Liver (tissue), 9 donors: ENCODE measurements around the gene CLIC3. TPM values are rescaled to one million over a fixed set of nuclear protein-coding genes. Genes with fewer than 3 reads are reported as not detected.

Experiments
- DNase-seq: peaks from one replicate; pipeline ENCODE4 v3.0.0-alpha.2; 2017; ENCODE audit warnings: low spot score
- H3K27ac ChIP-seq, 2 donors: one replicate each; pipeline ENCODE4 v1.7.0; 2013; ENCODE audit warnings: inconsistent platforms in 2 of 2, low read length in 2 of 2, control low read depth in 1 of 2, low read depth in 1 of 2, mild to moderate bottlenecking in 1 of 2
- H3K27me3 ChIP-seq, 4 donors: one replicate each; pipeline versions ENCODE4 v1.6.1 to v1.7.0; 2013; ENCODE audit warnings: low read length in 3 of 4, inconsistent platforms in 1 of 4, mild to moderate bottlenecking in 1 of 4, moderate library complexity in 1 of 4; ENCODE audit not compliant: control insufficient read depth in 4 of 4, insufficient read depth in 4 of 4
- H3K36me3 ChIP-seq, 4 donors: one replicate each; pipeline versions ENCODE4 v1.6.1 to v1.7.0; 2013; ENCODE audit warnings: low read length in 3 of 4, mild to moderate bottlenecking in 3 of 4, low read depth in 1 of 4, moderate library complexity in 1 of 4; ENCODE audit not compliant: control insufficient read depth in 4 of 4, insufficient read depth in 3 of 4
- H3K4me1 ChIP-seq, 4 donors: one replicate each; pipeline versions ENCODE4 v1.6.1 to v1.7.0; 2013; ENCODE audit warnings: low read length in 3 of 4, mild to moderate bottlenecking in 3 of 4, moderate library complexity in 1 of 4; ENCODE audit not compliant: control insufficient read depth in 4 of 4, insufficient read depth in 4 of 4
- H3K4me3 ChIP-seq, 3 donors: one replicate each; pipeline versions ENCODE4 v1.6.1 to v1.7.0; 2013; ENCODE audit warnings: low read length in 3 of 3, control low read depth in 1 of 3, low read depth in 1 of 3, mild to moderate bottlenecking in 1 of 3
- H3K9ac ChIP-seq, 2 donors: one replicate each; pipeline ENCODE4 v1.7.0; 2013; ENCODE audit warnings: low read length in 2 of 2, mild to moderate bottlenecking in 2 of 2, moderate library complexity in 2 of 2, control low read depth in 1 of 2, low read depth in 1 of 2
- H3K9me3 ChIP-seq, 4 donors: one replicate each; pipeline versions ENCODE4 v1.6.1 to v1.7.0; 2013; ENCODE audit warnings: low read length in 3 of 4; ENCODE audit not compliant: control insufficient read depth in 4 of 4
- ATF3 ChIP-seq: IDR thresholded peaks from 2 replicates; pipeline ENCODE4 v1.6.1; 2016; ENCODE audit warnings: antibody characterized with exemption
- CTCF ChIP-seq: fragments of 150-350 bp; IDR thresholded peaks from 2 replicates; pipeline ENCODE4 v1.5.1; 2017; ENCODE audit warnings: improper control_type of control experiment, low read depth, low read length; ENCODE audit not compliant: missing input control
- EGR1 ChIP-seq, 2 donors: IDR thresholded peaks; 2 replicates each; pipeline ENCODE4 v1.6.1; 2016 to 2018; ENCODE audit warnings: antibody characterized with exemption in 2 of 2, low read depth in 2 of 2
- FOXA1 ChIP-seq: IDR thresholded peaks from 2 replicates; pipeline ENCODE4 v1.6.1; 2016; ENCODE audit warnings: antibody characterized with exemption
- FOXA2 ChIP-seq: IDR thresholded peaks from 2 replicates; pipeline ENCODE4 v1.6.1; 2016; ENCODE audit warnings: antibody characterized with exemption
- GABPA ChIP-seq, 2 donors: IDR thresholded peaks in 1 of 2; conservative IDR thresholded peaks in 1 of 2; 2 replicates each; pipeline ENCODE4 v1.6.1; 2016; ENCODE audit warnings: antibody characterized with exemption in 2 of 2, mild to moderate bottlenecking in 1 of 2, moderate library complexity in 1 of 2
- HNF4A ChIP-seq, 2 donors: conservative IDR thresholded peaks; 2 replicates each; pipeline ENCODE4 v1.6.1; 2016; ENCODE audit warnings: antibody characterized with exemption in 2 of 2, mild to moderate bottlenecking in 2 of 2
- HNF4G ChIP-seq: IDR thresholded peaks from 2 replicates; pipeline ENCODE4 v1.6.1; 2016; ENCODE audit warnings: antibody characterized with exemption
- JUND ChIP-seq, 2 donors: IDR thresholded peaks; 2 replicates each; pipeline ENCODE4 v1.6.1; 2016; ENCODE audit warnings: antibody characterized with exemption in 2 of 2
- MAX ChIP-seq: IDR thresholded peaks from 2 replicates; pipeline ENCODE4 v1.6.1; 2016; ENCODE audit warnings: antibody characterized with exemption
- NR2F2 ChIP-seq: IDR thresholded peaks from 2 replicates; pipeline ENCODE4 v1.6.1; 2016; ENCODE audit warnings: antibody characterized with exemption
- RAD21 ChIP-seq, 2 donors: IDR thresholded peaks; 2 replicates each; pipeline ENCODE4 v1.6.1; 2016; ENCODE audit warnings: antibody characterized with exemption in 2 of 2, mild to moderate bottlenecking in 2 of 2
- REST ChIP-seq: IDR thresholded peaks from 2 replicates; pipeline ENCODE4 v1.6.1; 2016; ENCODE audit warnings: antibody characterized with exemption, mild to moderate bottlenecking
- RXRA ChIP-seq, 2 donors: IDR thresholded peaks; 2 replicates each; pipeline ENCODE4 v1.6.1; 2017 to 2018; ENCODE audit warnings: antibody characterized with exemption in 2 of 2, mild to moderate bottlenecking in 1 of 2
- SP1 ChIP-seq: IDR thresholded peaks from 2 replicates; pipeline ENCODE4 v1.6.1; 2018; ENCODE audit warnings: antibody characterized with exemption, mild to moderate bottlenecking
- TAF1 ChIP-seq: conservative IDR thresholded peaks from 2 replicates; pipeline ENCODE4 v1.6.1; 2016; ENCODE audit warnings: antibody characterized with exemption, mild to moderate bottlenecking
- YY1 ChIP-seq: IDR thresholded peaks from 2 replicates; pipeline ENCODE4 v1.6.1; 2016; ENCODE audit warnings: antibody characterized with exemption, mild to moderate bottlenecking
- ZBTB33 ChIP-seq: IDR thresholded peaks from 2 replicates; pipeline ENCODE4 v1.6.1; 2016; ENCODE audit warnings: antibody characterized with exemption
- WGBS: extraction: QIAGEN DNeasy Blood & Tissue Kit; methylation state at CpG from one replicate; pipeline ENCODE4 v1.1.7; 2013; 5-methylcytosine and 5-hydroxymethylcytosine counted together
- polyA plus RNA-seq, 2 donors: library from polyadenylated mRNA; stranded (reverse) in 1 of 2; unstranded in 1 of 2; fragments of 200-250 nt in 1 of 2; fragments of >200 nt in 1 of 2; fragmentation: Nextera tagmentation in 1 of 2; extraction: Ambion mirVana in 1 of 2; gene quantifications; one replicate each; pipeline versions ENCODE4 v1.2.1 to v1.2.3, GENCODE V29; 2013 to 2015
- total RNA-seq, 2 donors: library from RNA; depleted of rRNA; stranded (reverse); fragments of >200 nt; gene quantifications; one replicate each; pipeline ENCODE4 v1.2.3, GENCODE V29; 2014
- donor health status: healthy.
- donor health status: healthy.
- donor health status: healthy.
- donor health status: healthy.
- donor health status: healthy.

CLIC3 gene
- total and polyA plus RNA-seq, 4 donors: 0.33 to 0.83 (median 0.40) TPM

- H3K4me3 ChIP-seq: no peak overlapping the region
These were observed 34.5 kb upstream of the CLIC3 start for GRCh38 chr9:137030538-137031527.

More at GRCh38 chr9:137030538-137031527, 34.5 kb upstream of the CLIC3 start:
- H3K9me3 ChIP-seq: no peaks in the 10 kb centered on the region
- peaks cover 18 to 42% (median 32%) of the 10 kb centered on the region in 4 donors for H3K4me1 ChIP-seq
- 84% methylated on average over 65 of the region's 65 CpGs for WGBS
- peak overlapping the region in 1 of 2 donors; percentile 53 for H3K27ac ChIP-seq
- H3K27me3 ChIP-seq: no peaks in the 10 kb centered on the region
- TF ChIP-seq MAX: no peak
- TF ChIP-seq ATF3: no peak
- TF ChIP-seq REST: no peak
- no peak for TF ChIP-seq GABPA (IDR thresholded peaks at IDR 0.05 in 1 of 2, conservative IDR thresholded peaks at IDR 0.05 in 1 of 2)
- TF ChIP-seq SP1: no peak
- no peak for TF ChIP-seq RXRA (IDR thresholded peaks at IDR 0.05)
- TF ChIP-seq YY1: no peak
- no peak for TF ChIP-seq FOXA1
- TF ChIP-seq FOXA2: no peak
- no peak for TF ChIP-seq JUND (IDR thresholded peaks at IDR 0.05)
- no peak for TF ChIP-seq TAF1
- TF ChIP-seq RAD21 (IDR thresholded peaks at IDR 0.05): no peak
- no peak for TF ChIP-seq CTCF
- no peak for TF ChIP-seq NR2F2
- no peak for TF ChIP-seq HNF4G
- TF ChIP-seq HNF4A (conservative IDR thresholded peaks at IDR 0.05): no peak
- no peak for TF ChIP-seq ZBTB33
- TF ChIP-seq EGR1 (IDR thresholded peaks at IDR 0.05; ENCODE audit: low read depth in 2 of 2): no peak
- H3K9ac ChIP-seq: no peak overlapping the region
- H3K36me3 ChIP-seq: no peaks in the 10 kb centered on the region
- no peak for DNase-seq
